T1000 (cell line): ENCODE results near the gene RAB39A.

Source experiments
- DNase-seq: peaks from one replicate; lab custom pipeline; 2025; ENCODE audit warnings: mixed read lengths; lab: John Stamatoyannopoulos, UW

The RAB39A gene

GRCh38 chr11:107962181-107962580, 33.9 kb downstream of the RAB39A start:
- DNase-seq = no peak

- no peak for DNase-seq
Observed at GRCh38 chr11:107963091-107963490, 34.8 kb downstream of the RAB39A start.

GRCh38 chr11:107969219-107969618, 41.0 kb downstream of the RAB39A start:
- DNase-seq = no peak

DNA sequence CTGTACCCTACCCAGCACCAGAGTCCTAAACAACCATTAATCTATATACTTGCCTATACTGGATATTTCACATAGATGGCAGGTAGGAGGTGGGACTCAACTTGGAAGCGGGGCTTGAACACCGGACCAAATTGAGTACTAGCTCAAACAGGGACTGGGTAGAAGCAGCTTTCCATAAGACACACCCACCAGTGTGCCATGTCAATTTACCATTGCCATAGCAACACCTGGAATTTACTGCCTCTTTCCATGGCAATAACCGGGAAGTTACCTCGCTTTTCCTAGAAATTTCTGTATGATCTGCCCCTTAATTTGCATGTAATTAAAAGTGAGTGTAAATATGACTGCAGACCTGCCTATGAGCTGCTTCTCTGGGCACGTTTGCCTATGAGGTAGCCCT, 41.8 kb downstream of the RAB39A start:
- no peak for DNase-seq

- DNase-seq = no peak
Observed at GRCh38 chr11:107973641-107974040, 45.4 kb downstream of the RAB39A start.

- no peak for DNase-seq
Observed at GRCh38 chr11:107988397-107989158, 60.3 kb downstream of the RAB39A start.

DNA sequence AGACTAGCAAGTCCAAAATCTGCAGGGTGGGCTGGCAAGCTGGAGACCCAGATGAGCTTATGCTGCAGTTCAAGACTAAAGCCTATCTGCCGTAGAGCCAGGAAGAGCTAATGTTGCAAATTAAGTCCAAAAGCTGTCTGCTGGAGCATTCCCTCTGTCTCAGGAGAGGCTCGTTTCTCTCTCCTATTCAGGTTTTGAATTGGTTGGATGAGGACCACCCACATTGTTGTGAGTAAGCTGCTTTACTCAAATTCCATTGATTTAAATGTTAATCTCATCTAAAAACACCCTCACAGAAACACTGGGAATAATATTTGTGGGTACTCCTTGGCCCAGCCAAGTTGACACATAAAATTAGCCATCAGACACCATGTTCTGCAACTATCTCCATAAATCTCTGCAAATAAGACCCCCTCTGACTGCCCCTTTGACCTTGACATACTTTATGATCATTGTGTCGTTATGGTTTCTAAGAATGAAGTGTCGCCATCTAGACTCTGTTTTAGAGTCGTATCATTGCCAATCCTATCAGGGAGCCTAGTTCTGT, 63.7 kb downstream of the RAB39A start:
- no peak for DNase-seq

DNA sequence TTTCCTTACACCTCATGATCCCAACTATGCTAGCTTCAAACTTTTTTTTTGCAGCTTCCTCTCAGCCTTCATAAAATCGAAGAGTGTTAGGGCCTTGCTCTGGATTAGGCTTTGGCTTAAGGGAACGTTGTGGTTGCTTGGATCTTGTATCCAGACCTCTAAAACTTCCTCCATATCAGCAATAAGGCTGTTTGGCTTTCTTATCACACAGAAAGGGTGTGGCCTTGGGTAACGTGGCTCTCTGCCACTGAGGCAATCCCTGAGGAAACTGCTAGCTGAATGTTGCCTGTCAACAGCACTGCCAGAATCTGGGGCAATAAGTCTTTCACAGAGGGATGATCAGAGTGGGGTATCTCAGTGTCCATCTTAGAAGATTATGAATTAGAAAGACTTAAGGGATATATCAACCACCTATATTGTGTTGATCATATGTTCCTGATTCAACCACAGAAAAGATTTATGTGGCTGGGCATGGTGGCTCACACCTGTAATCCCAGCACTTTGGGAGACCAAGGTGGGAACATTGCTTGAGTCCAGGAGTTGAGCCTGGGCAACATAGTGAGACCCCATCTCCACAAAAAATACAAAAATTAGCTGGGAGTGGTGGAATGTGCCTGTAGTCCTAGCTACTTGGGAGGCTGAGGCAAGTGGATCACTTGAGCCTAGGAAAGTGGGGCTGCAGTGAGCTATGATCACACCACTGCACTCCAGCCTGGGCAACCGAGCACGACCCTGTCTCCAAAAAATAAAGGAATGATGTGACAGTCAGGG, 67.9 kb downstream of the RAB39A start:
- DNase-seq = no peak

DNA sequence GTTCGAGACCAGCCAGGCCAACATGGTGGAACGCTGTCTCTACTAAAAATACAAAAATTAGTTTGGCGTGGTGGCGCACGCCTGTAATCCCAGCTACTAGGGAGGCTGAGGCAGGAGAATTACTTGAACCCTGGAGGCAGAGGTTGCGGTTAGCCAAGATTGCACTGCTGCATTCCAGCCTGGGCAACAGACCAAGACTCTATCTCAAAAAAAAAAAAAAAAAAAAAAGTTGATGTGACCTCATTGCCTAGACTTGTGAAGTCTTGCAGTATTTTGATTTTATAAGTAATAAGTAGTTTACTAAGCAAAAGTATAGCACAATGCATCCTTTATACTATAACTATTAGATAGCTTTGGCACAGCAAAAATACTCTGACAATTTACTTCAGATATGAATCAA, 70.5 kb downstream of the RAB39A start:
- no peak for DNase-seq

DNA sequence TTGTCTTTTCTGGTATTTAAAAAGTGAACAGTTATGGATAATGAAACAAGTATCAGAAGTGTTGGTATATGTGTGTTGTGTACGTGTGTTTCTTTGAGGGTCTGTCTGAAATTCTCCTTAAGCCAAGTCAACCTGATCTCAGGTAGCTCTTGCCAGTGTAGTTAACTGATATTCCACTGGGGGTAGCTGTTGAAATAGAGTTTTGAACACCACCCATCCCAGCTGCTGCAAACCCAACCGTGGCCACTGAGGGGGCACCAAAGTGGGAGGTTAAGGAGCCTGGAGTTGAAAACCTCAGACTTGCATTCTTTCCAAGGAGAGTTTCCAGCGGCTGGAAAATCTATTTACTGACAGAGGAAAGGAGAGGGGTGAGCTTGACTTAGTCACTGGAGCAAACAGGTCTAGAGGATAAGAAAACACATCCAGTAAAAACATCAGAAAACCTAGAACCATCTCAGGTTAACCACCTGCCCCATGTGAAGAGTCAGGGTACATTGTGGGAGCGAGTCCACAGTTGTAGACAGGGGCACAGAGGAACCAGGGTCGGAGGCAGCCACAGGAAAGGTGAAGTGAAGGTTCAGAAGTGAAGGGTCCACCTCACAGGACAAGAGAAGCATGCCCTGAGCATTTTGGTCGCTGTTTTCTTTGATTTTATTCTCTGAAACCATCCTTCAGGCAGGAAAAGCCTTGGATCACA, 71.7 kb downstream of the RAB39A start:
- no peak for DNase-seq

DNA sequence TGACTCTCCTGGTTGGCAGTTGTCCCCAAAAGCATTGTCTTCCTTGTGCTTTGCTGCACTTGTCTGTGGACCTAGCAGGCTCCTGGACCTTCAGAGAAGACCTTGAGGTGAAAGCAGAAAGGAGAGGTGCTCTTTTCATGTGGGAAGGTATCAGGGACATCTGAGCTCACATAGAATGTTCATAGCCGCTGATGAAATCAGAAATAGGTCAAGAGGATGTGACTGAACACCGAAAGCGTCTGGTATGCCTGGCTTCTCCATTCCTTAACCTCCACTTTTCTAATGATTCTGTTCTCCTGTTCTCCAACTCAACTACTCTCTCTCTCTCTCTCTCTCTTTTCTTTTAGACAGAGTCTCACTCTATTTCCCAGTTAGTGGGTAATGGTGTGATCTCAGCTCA, 74.2 kb downstream of the RAB39A start:
- no peak for DNase-seq

- DNase-seq = no peak
Observed at GRCh38 chr11:108003623-108004022, 75.4 kb downstream of the RAB39A start.

DNA sequence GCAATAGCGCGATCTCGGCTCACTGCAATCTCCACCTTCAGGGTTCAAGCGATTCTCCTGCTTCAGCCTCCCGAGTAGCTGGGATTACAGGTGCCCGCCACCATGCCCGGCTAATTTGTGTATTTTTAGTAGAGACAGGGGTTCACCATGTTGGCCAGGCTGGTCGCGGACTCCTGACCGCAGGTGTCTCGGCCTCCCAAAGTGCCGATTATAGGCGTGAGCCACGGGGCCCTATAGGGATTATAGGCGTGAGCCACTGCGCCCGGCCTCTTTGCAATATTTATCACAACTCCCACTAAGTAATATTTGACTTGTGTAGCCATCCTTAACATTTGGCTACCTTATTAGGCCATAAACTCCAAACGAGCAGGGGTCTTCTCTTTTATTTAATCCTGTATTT, 79.6 kb downstream of the RAB39A start:
- no peak for DNase-seq

DNA sequence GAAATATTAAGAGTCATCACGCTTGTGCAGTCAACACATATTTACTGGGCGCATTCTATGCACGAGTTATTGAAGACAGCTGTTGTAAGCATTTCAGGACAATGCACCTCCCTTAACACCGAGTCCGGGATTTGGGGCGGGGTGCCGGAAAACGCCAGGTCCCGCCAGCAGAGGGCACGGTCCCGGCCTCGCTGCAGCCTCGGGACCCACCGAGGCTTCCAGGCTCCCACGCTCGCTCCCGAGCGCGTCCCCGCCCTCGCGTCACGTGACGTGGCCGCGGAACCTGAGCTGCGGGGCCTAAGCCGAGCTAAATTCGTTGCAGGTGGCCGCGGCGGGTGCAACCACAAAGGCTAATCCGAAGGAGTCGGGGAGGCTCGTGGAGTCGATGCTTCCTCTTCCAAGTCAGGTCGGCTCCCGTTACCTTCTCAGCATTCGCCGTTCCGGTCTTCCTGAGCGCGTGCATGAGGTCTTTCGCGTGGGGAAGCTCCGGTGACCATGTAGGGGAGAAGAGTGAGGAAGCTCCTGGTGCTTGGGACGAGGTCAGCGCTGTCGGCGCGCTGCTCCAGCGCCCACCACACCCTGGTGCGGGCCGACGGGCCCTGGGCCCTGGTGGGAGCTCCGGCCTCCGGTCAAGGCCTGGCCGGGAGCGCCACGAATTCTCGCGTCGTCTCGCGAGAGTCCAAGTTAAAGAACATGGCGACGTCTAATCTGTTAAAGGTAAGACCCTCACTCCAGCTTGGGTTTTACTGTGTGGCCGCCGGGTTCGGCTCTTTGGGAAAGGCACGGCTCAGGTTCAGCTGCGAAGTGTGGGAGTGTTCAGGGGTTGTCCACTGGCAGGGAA, 80.6 kb downstream of the RAB39A start, which contains the start of gene CUL5:
CUL5 (plus strand) TSS at position 243 of the 841 bp plus-strand sequence; CDS start at position 694, 451 bp downstream.
- peak; percentile 80 for DNase-seq

DNA sequence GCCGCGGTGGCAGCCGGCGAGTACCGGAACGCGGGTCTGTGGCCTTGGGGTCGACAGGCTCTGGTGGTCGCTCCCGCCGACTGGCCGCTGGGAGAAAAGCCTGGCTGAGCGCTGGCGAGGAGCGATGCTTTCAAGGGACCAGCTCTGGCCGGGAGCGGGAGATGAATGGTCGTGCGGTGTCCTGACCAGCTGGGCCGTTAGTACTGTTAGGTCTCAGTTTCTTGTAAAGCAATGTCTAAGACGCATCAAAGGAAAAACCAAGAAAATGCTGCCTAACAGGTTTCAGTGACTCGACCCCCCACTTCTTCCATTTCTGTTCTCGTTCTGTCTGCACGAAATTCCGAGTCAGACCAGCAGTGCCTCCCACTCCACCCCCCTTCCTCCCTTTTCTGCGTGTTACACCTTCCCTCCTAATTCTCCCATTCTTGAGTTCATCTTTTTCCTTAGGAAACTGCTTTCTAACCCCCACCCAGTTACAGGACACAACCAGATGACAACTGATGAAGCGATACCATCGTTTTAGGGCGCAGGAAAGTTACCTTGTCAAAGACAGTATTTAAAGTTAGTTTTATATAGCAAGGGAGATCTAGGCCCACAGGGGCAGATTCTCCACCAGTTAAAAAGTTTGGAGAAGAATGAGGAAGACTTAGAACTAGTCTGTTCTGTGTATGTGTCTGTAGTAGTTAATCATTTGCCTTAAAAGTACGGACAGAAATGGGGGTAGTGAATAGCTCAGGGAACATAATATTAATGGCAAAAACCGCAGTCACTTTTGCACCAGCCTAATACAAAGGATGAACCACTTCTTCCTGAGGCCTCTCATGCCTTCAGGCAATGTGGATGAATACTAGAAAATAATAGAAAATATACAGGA, 81.5 kb downstream of the RAB39A start:
- DNase-seq = no peak

GRCh38 chr11:108012139-108012725, 84.0 kb downstream of the RAB39A start:
- DNase-seq = no peak
